HL-60 (cell line): ENCODE data around the gene FAM9A.
"Not testable (repeated sequence)": the region's sequence is repeated elsewhere in the genome, so short reads cannot be mapped to it uniquely, and the experiment has no call there.

Source experiments
- DNase-seq, 2 experiments: peaks; one replicate each; pipeline ENCODE4 v3.0.0-alpha.2; 2010 to 2020; ENCODE audit warnings: low read depth in 1 of 2, low spot score in 1 of 2
- H3K27ac ChIP-seq: fragments of 250-450 bp; sonication (Bioruptor Pico); replicated peaks from 2 replicates; pipeline ENCODE4 v1.5.1; 2020; ENCODE audit warnings: mild to moderate bottlenecking, moderate library complexity
- H3K27me3 ChIP-seq: fragments of 250-450 bp; sonication (Bioruptor Pico); 2 replicates; pipeline ENCODE4 v1.5.1; 2021; ENCODE audit warnings: mild to moderate bottlenecking, moderate library complexity; ENCODE audit not compliant: insufficient read depth, poor library complexity, severe bottlenecking
- H3K4me3 ChIP-seq: replicated peaks from 2 replicates; pipeline ENCODE4 v1.5.1; 2011; ENCODE audit warnings: mild to moderate bottlenecking, control low read depth, low read length; ENCODE audit not compliant: insufficient read depth
- GABPA ChIP-seq: IDR thresholded peaks from 2 replicates; pipeline ENCODE4 v1.6.1; 2012; ENCODE audit warnings: low read depth
- POLR2AphosphoS5 ChIP-seq: IDR thresholded peaks from 2 replicates; pipeline ENCODE4 v1.6.1; 2012; ENCODE audit warnings: low read depth
- REST ChIP-seq: IDR thresholded peaks from 2 replicates; pipeline ENCODE4 v1.6.1; 2012; ENCODE audit warnings: low read depth; ENCODE audit not compliant: insufficient replicate concordance
- SPI1 ChIP-seq: IDR thresholded peaks from 2 replicates; pipeline ENCODE4 v1.6.1; 2012; ENCODE audit warnings: low read depth, mild to moderate bottlenecking, borderline replicate concordance
- TF ChIP-seq, protein P1 (sequence below): IDR thresholded peaks from one replicate; pipeline ENCODE4 v1.5.1; 2011; ENCODE audit warnings: low read length, control low read depth, inconsistent platforms; ENCODE audit not compliant: insufficient read depth

Gene FAM9A

GRCh38 chrX:8803326-8803725, 2.1 kb upstream of the FAM9A start:
- no peak for TF ChIP-seq REST
- no peak for TF ChIP-seq SPI1
- no peak for TF ChIP-seq POLR2AphosphoS5
- TF ChIP-seq, protein P1, sequence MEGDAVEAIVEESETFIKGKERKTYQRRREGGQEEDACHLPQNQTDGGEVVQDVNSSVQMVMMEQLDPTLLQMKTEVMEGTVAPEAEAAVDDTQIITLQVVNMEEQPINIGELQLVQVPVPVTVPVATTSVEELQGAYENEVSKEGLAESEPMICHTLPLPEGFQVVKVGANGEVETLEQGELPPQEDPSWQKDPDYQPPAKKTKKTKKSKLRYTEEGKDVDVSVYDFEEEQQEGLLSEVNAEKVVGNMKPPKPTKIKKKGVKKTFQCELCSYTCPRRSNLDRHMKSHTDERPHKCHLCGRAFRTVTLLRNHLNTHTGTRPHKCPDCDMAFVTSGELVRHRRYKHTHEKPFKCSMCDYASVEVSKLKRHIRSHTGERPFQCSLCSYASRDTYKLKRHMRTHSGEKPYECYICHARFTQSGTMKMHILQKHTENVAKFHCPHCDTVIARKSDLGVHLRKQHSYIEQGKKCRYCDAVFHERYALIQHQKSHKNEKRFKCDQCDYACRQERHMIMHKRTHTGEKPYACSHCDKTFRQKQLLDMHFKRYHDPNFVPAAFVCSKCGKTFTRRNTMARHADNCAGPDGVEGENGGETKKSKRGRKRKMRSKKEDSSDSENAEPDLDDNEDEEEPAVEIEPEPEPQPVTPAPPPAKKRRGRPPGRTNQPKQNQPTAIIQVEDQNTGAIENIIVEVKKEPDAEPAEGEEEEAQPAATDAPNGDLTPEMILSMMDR = no peak
- TF ChIP-seq GABPA = no peak
- Histone ChIP-seq H3K27ac (no peak overlapping the region), H3K4me3 (no peak overlapping the region), H3K27me3 (no peaks in the 10 kb centered on the region)
- DNase-seq = no peak

DNA sequence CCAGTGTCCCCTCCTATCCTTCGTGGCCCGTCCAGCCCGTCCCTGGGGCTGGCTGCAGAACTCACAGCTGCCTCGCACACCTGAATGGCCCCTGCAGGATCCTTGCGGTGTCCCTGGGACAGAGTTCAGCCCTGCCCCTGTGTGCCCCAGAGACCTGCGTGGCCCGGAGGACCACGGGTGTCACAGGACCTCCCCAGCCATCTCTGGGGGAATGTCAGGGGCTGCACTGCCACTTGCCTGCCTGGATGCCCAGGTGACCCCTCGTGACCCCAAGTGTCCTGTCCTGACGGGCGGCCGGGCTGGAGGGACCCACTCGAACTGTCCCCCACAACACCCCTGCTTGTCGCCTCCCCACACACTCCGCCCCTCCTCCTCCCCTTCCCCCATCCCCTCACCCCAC, 832 bp downstream of the FAM9A start:
- not testable (repeated sequence) for DNase-seq, H3K27ac ChIP-seq, H3K27me3 ChIP-seq, H3K4me3 ChIP-seq

- DNase-seq, H3K27ac ChIP-seq: not testable (repeated sequence)
Measured at GRCh38 chrX:8799281-8799680, 1.9 kb downstream of the FAM9A start.

GRCh38 chrX:8798702-8799101, 2.5 kb downstream of the FAM9A start:
- not testable (repeated sequence) for H3K27ac ChIP-seq, H3K4me3 ChIP-seq, DNase-seq, H3K27me3 ChIP-seq

More at GRCh38 chrX:8799281-8799680, 1.9 kb downstream of the FAM9A start:
- not testable (repeated sequence) for H3K27me3 ChIP-seq, H3K4me3 ChIP-seq

DNA sequence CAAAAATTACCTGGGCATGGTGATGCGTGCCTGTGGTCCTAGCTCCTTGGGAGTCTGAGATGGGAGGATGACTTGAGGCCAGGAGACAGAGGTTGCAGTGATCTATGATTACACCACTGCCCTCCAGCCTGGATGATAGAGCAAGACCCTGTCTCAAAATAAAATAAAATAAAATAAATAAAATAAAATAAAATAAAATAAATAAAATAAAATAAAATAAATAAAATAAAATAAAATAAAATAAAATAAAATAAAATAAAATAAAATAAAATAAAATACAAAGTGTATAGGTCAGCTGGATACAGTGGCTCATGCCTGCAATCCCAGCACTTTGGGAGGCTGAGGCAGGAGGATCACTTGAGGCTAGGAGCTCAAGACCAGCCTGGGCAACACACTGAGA, 14.1 kb downstream of the FAM9A start:
- not testable (repeated sequence) for DNase-seq, H3K27ac ChIP-seq, H3K27me3 ChIP-seq, H3K4me3 ChIP-seq

GRCh38 chrX:8784162-8784561, 17.0 kb downstream of the FAM9A start:
- no peaks in the 10 kb centered on the region for H3K27me3 ChIP-seq
- no peak for DNase-seq
- no peak overlapping the region for H3K27ac ChIP-seq
- TF ChIP-seq POLR2AphosphoS5 (no peak), GABPA (no peak), REST (no peak), SPI1 (no peak)
- TF ChIP-seq, protein P1 = no peak
- H3K4me3 ChIP-seq = no peak overlapping the region
